Measurements from ENCODE around the gene CCL19.

Gene CCL19

DNA sequence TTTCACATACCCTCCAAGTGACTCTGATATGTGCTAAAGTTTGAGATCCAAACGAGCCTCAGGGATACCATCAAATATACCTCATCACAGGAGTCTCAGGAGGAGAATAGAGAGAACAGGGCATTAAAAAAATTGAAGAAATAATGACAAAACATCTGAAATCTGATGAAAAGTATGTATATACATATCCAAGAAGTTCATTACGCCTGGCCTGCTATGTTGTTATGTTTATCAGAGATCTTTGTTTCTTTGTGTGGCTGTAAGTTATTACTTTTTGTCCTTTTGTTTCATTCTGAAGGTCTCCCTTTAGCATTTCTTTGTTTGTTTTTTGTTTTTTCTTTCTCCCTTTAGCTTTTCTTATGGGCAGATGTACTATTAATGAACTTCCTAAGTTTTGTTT is 2.5 kb upstream of the CCL19 start:
- DNase-seq = no peak

DNA sequence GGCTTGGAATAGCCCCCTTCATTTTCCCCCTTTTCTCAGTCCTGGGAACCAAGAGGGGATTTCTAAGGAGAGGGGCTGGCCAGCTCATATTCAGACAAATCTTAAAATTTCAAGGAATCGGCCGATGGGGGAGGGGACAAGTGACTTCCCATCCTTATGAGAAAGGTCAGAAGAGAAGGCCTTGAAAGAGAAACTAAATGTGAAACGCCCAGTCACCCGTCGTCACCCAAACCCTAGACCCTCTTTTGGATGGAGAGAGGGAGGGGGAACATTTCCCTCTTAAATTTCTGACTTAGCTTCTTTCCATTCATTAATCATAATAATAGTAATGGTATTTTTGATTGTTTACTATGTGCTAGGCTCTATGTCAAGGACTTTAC is 850 bp upstream of the CCL19 start:
- DNase-seq = no peak

DNA sequence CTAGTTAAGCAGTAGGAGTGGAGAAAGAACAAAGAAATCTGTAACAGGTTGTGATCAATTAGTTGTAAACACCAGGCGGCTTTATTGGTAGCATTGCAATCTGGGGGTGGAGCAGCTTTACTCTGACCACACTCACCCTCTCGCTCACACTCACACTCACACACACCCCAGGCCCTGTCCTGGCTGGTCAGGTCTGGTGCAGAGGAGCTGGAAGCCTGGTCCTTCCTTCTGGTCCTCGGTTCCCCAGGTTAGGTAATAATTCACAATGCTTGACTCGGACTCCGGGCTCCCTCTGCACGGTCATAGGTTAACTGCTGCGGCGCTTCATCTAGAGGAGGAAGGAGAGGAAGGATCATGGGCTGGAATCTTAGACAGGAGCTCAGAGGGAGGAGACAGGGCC is 1.6 kb downstream of the CCL19 start:
- no peak for DNase-seq

DNA sequence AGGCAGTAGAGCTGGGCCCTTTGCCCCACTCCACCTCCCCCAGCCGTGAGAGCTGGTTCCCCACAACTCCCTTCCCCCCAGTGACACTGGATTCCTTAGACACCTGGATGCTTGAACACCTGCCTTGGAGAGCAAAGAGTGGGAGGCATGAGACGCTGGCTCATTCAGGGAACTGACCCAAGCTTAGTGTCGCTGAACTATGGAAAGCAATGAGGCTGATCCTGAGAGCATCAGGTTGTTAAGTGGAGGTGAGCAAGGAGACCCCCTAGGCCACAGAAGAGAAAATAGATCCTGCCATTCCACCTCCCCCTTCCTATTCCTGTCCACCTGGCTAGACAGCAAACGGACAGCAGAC is 2.0 kb downstream of the CCL19 start:
- DNase-seq = no peak

DNA sequence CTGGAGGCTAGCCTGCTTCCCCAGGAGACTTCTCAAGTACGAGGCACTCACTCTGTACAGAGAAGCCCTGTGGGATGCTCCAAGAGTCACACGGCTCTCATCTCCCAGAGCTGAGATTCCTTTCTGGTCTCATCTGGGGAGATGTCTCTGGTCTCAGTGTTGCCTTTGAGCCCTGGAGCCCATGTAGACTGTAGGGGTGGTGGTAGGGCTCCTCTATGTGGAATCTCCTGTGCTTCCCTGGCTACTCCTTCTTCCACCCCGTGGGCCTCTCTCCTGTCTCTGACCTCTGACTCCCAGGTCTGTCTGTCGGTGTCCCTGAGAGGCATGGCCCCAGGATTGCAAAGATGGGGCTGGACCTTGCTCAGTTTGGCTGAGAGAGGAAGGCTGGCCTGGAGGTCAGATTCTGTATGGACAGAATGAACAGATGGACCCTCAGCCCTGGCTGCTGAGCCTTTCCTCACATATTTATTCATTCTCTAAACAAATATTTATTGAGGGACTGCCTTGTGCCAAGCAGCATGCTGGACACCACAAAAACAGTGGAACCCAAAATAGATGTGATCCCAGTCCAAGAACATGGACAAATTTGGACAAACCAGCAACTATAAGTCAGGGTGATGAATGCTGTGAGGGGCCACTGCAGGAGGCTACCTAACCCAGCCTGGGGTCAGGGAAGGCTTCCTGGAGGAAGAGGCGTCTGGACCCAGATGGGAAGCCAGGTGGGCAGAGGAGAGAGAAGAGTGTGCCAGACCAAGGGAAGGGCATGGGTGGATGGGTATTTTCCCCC is 2.6 kb downstream of the CCL19 start:
- DNase-seq = no peak

DNA sequence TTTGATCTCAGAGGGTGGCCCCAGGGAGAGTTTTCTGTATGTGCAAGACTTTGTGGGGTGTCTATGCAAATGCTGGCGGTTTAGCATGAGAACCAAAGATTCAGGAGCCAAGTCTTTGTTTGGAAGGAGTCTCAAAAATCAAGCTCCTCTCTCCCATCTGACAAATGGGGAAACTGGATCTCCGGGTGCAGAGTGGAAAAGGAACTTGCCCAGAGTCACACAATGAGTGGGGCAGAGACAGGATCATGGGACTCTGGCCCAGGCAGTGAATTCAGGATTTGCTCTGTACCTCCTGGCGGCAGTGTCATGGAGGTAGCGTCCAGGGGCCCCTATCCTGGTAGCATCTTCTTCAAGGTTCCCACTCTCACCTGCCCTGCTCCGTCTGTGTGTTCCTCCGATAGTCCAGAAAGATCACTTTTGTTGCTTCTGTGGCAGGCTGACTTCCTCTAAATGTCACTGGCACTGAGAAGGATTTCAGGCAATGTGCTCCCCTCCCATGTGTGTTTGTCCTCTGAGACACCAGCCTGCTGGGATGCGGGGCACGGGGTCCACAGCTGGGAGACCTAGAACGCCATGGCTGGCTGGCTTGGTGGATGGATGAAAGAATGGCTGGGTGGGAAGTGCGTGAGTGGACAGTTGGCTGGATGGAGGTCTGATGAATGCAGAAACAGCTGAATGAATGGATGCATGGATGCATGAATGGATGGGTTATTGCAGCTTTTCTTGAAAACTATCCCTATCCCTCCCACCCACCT is 3.6 kb downstream of the CCL19 start:
- no peak for DNase-seq

DNA sequence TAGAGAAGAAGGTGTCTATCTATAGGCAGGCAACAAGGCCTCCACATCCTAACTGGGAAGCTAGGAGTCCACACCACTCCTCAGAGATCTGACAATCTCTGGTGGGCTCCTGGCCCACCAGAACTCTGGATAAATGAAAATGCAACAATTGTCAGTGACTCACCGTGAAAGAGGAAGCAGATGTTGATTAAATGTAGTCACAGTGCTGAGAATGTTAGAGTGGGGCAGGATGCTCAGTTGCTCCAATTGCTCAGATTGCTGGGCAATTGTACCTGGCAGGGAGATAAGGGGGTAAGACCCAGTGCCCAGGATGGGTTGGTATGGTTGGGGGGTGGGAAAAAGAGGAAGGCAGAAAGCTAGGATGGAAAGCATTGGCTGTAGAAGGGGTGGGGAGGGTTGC is 4.3 kb downstream of the CCL19 start:
- no peak for DNase-seq

DNA sequence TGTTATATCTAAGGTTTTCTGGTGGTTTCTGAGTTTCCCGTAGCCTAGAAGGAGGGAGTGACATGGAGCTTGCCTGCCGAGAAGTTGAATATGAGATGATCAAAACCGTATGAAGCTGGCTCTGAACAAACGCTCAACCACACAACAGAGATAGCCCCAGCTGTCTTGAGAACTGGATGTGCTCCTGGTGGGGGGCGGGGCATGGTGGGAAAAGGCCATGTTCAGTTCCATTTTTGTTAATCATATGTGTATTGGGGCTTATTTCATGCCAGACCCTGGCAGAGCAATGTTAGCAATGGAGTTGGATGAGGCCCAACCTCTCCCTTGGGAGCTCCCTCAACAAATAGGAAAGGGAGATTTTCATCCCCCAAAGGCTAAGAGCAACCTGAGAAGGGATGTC is 4.8 kb downstream of the CCL19 start:
- no peak for DNase-seq

DNA sequence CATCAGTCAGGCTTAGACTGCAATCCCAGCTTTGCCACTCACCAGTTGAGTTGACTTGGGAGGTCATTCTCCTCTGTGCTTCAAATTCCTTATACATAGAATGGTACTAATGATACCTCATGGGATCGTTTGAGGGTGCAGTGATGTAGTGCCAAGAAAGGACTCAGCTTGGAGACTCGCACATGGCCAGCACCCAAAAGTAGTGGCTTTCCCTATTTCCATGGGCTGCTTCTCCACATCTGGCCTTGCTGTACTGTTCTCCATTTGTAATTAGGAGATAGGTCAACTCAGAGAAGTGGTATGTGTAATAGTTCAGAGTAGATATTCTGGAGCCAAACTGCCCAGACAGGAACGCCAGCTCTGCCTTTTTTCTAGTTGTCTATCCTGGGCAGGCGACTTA is 5.5 kb downstream of the CCL19 start:
- no peak for DNase-seq

DNA sequence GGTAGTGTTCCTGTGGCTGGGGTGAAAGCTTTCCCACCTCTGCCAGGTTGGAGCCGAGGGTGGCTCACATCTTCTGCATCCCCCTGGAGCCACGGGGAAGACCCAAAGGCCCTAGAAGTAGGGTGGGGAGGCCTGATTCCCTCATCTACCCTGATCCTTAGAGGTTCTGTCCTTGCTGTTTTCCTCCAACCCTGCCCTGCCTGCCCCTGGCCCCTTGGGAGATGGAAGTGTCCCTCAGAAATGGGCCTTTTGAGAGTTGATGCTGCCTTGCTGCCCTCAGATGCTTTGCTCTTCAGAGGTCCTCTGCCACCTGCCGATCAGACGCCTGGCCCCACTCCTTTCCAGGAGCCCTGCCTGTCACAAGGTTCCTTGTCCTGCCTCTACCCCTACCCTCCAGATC is 6.3 kb downstream of the CCL19 start:
- no peak for DNase-seq

DNA sequence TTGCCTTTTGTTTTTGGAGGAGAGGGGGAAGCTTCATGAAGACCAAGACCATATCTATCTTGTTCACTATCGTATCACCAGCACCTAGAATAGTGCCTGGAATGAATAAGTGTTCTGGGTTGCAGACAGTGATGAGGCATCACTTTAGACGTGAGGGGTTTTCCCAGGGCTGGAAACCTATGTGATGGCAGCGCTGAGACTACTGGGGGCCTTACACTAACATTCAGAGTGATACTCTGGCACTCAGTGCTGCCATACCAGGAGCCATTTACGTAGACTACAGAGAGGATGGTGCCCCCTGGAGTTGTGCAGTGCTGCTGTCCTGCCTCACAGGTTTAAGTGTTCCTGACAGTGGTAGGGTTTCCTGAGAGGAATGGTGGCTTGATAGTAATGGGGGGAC is 6.9 kb downstream of the CCL19 start:
- DNase-seq = no peak

DNA sequence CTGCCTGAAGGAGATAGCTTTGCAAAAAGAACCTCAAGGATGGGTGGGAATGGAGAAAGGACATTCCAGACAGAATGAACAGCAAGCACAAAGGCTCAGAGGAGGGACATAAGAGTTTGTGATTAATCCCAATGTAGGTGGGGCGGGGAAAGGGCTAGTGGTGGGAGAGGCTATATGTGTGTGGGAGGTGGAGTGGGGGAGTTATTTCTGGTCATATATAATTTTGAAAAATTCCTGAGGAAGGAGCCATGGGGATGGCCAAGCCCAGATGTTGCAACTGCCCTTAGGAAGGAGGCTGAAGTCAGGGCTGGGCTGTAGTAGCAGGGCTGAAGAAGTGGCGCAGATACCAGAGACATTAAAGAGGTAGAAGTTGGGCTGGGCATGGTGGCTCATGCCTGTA is 15.2 kb downstream of the CCL19 start:
- DNase-seq = no peak

DNA sequence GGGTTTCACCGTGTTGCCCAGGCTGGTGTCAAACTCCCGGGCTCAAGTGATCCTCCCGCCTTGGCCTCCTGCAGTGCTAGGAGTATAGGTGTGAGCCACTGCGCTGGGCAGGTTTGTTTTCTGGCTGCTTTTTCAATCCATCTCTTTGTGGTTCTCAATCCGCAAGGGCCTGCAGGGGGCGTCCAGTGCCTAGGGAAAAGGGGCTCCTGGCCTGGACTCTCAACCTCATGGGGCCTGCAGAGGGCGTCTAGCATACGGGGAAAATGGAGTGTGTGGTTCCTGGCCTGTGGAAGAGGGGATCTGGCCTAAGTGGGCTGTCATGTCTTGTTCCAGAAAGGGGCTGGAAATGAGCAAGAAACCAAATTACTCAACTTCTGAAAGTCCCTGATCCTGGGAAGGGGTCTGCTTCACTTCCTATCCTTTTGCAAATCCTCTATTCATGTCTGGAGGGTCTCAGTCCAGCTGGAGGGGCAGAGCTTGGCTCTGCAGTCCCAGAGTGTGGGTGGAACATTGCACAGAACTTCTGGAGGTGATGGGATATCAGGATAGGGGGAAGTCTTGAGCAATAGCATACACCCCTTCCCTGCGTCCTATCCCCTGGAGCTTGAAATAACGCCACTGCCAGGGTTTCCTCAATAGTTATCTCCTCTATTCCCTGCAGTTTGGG is 15.9 kb downstream of the CCL19 start:
- peak; percentile 57 for DNase-seq

DNA sequence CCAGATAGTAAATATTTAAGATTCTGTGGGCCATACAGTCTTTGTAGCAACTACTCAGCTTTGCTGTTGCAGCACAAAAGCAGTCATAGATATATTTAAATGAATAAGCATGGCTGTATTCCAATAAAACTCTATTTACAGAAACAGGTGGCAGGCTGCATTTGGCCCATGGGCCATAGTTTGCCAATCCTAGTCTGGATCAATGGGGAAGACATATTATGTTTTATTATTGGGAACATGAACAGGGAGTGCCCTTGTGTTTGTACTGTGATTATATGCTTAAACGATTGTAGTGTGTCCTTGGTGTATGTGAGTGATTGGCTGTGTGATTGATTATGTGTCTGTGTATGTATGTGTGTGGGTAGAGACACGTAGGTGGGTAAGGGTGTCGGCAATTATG is 16.6 kb downstream of the CCL19 start:
- no peak for DNase-seq

DNA sequence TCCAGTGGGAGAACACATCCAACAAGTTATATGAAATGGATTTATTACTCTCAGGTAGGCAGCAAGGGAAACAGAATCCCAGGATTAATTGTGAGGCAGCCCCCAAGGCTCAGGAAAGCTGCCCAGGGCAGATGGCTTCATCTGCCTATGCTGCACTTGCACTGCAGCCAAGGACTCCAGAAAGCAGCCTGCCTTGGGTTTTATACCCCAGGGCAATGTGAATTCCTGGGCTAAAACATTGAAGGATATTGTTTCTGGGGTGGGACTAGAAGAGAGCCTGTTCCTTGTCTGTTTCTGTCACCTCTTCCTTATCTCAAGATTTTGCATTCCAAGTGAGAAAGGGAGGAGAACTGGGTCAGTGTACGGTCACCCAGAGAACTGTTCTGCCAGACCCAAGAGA is 19.8 kb downstream of the CCL19 start:
- no peak for DNase-seq

DNA sequence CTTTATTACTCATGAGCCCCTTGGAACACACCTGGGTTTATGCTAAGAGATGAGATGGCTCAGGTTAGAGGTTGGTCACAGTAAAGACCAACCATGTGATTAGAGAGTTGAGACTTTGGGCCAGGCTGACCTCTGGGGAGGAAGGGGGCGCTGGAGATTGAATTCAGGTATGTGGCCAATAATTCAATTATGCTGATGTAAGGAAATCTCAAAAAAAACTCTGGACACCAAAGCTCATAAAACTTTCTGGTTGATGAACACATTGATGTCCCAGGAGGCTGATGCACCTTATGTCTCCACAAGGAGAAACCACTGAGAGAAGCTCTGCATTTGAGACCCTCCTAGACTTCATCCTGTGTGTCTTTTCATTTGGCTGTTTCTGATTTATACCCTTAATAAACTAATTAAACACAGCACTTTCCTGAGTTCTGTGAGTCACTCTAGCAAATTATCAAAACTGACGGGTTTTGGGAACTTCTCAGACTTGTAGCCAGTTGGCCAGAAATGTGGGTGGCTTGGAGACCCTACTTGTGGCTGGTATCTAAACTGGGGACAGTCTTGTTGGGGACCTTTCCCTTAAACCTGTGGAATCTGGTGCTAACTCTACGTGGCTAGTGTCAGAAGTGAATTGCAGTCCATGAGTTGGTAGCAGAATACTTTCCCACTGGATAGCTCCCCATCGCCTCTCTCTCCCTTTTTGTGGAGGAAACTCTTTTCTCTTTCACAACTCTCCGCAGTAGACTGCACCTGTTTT is 21.1 kb downstream of the CCL19 start:
- no peak for DNase-seq

DNA sequence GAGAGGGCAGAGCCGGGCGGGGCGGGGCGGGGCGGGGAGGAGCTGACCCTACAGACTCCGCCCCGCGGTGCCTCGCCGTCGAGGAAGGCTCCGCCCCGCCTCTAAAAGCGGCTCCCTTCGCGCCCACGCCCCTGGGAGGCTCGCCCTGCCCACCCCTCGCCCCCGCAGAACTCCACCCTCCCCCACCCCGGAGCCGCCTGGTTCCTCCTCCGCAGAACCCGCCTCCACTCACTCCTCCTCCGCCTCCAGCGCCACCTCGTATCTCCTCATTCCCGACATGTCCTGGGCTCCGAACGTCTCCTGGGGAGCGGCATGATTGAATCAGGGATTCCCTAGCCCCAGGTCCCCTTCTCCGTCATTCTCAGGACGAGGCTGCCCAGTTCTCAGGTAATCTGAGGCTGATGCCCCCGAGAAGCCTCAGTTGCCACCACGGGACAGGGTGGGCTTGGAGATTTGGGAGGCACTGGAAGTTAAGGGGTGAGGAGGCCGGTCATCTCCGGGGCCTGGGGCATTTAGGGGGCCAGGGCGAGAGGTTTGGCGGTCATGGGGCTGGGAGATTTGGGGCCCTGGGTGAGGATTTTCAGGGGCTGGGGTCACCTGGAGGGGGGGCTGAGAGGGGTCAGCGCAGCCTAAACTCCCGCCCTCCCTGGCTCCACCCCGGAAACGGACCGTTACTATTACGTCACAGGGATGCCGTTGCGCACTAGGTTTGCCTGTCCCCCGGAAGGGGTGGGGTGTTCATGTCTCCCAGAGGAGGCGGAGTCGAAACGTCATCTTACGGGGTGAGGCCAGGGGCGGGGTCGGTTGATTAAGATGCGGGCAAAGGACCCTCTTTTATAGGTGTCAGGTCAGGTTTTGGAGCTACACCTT is 25.5 kb downstream of the CCL19 start:
- peak; percentile 87 for DNase-seq

DNA sequence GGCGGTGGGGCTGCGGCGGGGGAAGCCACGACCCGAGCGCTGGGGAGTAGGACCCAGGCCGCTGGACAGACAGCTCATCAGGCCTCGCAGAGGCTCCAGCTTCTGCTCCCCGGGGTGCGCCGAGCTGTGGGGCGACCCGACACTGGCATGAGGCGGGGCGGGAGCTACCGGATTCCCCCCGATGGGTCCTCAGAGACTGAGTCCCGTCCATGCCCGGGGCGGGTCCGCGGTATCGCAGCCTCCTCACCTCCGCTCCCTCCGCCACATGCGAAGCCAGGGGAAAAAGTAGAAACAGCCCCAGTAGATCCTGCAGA is 26.1 kb downstream of the CCL19 start:
- DNase-seq = no peak

DNA sequence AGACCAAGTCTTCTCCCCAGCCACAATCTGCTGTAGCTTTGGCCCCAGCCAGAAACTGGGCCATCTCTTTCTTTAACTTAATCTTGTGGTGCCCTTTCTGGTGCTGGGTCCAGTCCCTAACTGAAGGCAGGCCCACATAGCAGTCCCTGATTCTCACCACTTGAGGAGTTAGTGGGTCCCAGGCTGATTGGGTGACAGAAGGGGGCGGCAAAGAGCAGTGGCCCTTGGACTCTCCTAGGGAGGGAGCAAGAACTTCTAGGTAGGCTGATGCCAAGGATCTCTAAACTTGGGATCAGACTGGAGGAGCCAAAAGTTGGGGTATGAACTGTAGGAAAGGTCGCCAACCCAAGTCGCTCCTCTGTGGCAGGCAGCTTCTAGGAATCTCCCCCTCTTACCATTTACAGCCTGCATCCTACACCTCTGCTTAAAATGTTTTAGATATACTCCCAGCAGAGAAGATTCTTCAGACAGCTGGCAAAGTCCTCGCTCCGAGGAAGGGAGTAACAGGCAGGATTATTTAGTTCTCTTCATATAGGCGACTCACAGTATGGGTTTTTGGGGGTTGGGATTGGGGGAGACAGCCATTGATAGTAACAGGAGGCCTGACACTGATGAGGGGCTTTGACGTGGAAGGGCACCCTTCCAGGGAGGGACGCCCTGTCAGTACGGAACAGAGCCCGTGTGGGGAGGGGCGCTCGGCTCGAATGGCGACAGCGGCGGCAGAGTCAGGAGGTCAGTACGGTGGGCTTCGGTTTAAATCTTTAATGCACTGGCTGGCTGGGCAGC is 26.6 kb downstream of the CCL19 start:
- DNase-seq = peak; percentile 60

DNA sequence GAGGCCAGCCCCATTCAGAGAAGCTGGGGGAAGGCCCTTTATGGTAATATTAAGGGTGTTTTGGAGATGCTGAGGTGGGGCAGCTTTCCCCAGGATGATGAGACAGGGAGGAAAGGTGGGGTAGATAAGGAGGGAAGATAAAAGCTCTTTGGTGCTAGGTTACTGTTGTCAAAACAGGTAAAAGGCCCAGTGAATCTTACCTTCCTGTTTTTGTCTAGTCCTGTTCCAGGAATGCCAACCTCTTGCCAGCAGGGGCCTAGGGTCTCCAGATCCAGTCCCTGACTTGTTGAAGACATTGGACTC is 27.8 kb downstream of the CCL19 start:
- no peak for DNase-seq

DNA sequence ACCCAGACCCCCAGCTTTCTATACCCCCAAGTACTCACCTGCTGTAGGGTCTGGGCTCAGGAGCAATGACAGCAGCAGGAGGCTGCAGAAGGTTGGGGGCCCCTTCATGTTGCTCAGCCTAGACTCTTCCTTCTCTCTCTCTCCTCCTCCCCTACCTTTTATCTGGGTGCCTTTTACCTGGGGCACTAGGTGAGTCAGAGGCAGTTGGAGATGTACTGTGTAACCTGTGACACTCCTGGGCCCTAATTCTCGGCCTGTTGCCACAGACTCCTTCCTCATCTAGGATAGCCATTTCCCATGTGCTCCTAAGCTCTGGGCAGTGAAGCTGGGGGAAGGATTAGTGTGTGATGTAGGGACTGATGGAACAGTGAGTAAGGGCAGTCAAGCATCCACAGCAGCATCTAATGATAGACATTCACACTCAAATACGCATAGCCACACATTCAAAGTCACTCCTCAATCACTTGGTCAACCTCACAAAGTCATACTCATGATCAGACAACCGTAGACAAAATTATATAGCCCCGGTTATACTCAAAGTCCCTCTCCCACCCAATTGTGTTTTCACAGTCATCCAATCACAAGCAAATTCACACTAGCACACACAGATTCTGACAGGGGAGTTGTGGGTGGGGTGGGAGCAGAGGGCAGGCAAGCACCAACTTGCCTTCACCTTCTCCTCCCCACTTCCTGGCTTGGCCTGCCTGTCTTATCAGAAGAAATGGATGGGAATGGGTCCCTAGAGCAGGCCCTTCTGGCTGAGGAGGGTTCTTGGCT is 28.4 kb downstream of the CCL19 start, which contains the start of gene CCL27:
Gene CCL27, minus strand, starts transcription at position 132 of the 777 bp plus-strand sequence. Its CDS starts 24 bp downstream, at position 108.
- DNase-seq = no peak

Data from activated CD8-positive, alpha-beta memory T cell treated with anti-CD3 and anti-CD28 coated beads, Interleukin-2, amount 50 U/mL, for 4 hours (primary cell).